Measurements from ENCODE around the gene IQSEC1.
"Not testable (repeated sequence)": the region's sequence is repeated elsewhere in the genome, so short reads cannot be mapped to it uniquely, and the experiment has no call there.

IQSEC1 gene

DNA sequence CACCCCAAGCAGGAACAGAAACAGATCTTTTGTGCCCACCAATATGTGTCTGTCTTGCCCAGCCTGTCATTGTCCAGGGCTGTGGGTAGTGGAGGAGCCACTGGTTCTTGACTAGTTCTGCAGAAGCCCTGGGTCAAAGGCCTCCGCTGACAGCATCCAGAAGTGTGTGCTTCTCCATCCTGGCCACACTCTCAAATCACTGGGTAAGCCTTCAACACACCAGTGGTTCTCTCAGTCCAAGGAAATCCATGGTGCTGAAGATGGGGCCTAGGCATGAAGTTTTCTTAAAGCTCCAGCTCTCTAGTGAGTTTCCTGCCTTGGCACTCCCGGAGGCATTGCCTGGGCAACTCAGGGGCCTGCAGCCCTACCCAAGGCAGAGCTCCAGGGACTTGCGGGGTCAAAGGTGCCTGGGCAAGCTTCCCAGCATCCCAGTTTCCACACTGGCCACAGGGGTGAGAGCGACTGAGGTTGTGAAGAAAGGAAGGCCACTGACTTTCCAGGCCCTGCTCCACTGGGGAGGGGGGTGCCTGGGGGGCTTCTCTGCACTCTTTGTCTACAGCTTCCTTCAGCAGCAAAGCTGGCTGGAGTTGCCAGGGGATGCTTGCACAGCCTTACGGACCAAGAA, 193.9 kb downstream of the IQSEC1 start:
- H3K4me3 ChIP-seq (ENCODE audit: low read depth, low read length) = no peak overlapping the region
- no peak for DNase-seq (ENCODE audit: low read depth)
- TF ChIP-seq, protein P1, sequence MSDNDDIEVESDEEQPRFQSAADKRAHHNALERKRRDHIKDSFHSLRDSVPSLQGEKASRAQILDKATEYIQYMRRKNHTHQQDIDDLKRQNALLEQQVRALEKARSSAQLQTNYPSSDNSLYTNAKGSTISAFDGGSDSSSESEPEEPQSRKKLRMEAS (IDR thresholded peaks at IDR 0.05; ENCODE audit: low read depth, low read length) = no peak
- TF ChIP-seq POLR2A (IDR thresholded peaks at IDR 0.05; ENCODE audit: extremely low read depth, insufficient read length) = no peak
- TF ChIP-seq, protein P2, sequence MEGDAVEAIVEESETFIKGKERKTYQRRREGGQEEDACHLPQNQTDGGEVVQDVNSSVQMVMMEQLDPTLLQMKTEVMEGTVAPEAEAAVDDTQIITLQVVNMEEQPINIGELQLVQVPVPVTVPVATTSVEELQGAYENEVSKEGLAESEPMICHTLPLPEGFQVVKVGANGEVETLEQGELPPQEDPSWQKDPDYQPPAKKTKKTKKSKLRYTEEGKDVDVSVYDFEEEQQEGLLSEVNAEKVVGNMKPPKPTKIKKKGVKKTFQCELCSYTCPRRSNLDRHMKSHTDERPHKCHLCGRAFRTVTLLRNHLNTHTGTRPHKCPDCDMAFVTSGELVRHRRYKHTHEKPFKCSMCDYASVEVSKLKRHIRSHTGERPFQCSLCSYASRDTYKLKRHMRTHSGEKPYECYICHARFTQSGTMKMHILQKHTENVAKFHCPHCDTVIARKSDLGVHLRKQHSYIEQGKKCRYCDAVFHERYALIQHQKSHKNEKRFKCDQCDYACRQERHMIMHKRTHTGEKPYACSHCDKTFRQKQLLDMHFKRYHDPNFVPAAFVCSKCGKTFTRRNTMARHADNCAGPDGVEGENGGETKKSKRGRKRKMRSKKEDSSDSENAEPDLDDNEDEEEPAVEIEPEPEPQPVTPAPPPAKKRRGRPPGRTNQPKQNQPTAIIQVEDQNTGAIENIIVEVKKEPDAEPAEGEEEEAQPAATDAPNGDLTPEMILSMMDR (IDR thresholded peaks at IDR 0.05; ENCODE audit: low read depth, low read length) = no peak

DNA sequence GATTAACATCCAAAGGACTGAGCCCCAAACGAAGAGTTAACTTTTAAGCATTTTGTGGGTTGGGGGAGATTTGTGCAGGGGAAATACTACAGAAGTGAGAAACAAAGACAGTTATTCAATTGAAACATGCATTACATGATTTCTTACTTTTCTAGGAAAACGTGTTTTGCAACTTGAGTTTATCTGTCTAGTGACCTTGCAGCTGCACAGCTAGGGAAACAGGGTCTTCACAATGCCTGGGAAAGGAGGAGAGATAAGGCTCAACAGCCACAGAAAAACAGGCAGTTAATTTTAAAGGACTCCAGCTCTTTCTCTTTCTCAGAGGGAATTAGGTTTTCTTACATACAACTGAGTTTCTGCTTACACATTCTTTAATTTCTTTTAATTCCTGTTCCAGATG, 194.5 kb downstream of the IQSEC1 start:
- H3K4me3 ChIP-seq (ENCODE audit: low read depth, low read length); DNase-seq (ENCODE audit: low read depth): not testable (repeated sequence)

DNA sequence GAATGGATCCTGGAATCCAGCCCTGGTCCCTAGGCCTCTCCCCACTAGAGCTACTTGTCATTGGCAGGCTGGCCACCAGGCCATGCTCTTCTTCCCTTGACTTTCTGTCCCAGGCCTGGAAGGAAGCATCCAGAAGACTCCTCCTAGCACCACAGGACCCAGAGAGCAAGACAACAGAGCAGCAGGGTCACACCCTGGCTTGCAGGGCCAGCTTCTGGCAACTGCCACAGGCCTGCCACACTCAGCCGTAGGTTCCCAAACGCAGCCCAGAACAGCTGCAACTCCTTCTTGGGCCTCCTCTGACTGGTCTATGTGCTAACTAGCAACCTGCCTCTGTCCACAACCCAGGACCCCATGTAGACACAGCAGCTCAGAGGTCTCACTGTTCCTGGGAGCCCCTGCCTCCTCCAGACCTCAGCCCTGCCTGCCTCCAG, 195.1 kb downstream of the IQSEC1 start:
- no peak overlapping the region for H3K4me3 ChIP-seq (ENCODE audit: low read depth, low read length)
- no peak for DNase-seq (ENCODE audit: low read depth)
- no peak for TF ChIP-seq POLR2A (IDR thresholded peaks at IDR 0.05; ENCODE audit: extremely low read depth, insufficient read length)
- TF ChIP-seq MYC (IDR thresholded peaks at IDR 0.05; ENCODE audit: low read depth, low read length) = no peak
- TF ChIP-seq, protein P1 (IDR thresholded peaks at IDR 0.05; ENCODE audit: low read depth, low read length) = no peak
- TF ChIP-seq, protein P2 (IDR thresholded peaks at IDR 0.05; ENCODE audit: low read depth, low read length) = no peak

DNA sequence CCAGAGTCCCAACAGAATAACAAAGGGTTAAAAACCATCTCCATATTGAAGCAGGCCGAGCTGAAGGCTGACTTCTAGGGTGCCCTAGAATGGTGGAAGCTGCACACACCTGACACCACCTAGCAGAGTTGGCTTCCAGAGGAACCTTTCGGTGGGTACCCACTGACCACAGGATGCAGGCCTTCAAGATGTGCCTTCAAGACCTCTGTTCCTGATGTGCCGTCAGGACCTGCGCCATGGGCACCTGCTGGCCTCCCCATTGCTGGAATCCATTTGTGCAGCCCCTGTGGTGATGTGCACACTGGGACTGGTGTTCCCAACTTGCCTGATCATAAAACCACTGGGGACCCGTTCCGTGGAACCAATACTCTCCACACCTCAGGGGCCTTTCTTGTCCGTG, 196.2 kb downstream of the IQSEC1 start:
- TF ChIP-seq, protein P1 (IDR thresholded peaks at IDR 0.05; ENCODE audit: low read depth, low read length) = no peak
- TF ChIP-seq POLR2A (IDR thresholded peaks at IDR 0.05; ENCODE audit: extremely low read depth, insufficient read length) (no peak), MYC (IDR thresholded peaks at IDR 0.05; ENCODE audit: low read depth, low read length) (no peak)
- TF ChIP-seq, protein P2 (IDR thresholded peaks at IDR 0.05; ENCODE audit: low read depth, low read length) = no peak
- DNase-seq (ENCODE audit: low read depth) = no peak
- H3K4me3 ChIP-seq (ENCODE audit: low read depth, low read length) = no peak overlapping the region

DNA sequence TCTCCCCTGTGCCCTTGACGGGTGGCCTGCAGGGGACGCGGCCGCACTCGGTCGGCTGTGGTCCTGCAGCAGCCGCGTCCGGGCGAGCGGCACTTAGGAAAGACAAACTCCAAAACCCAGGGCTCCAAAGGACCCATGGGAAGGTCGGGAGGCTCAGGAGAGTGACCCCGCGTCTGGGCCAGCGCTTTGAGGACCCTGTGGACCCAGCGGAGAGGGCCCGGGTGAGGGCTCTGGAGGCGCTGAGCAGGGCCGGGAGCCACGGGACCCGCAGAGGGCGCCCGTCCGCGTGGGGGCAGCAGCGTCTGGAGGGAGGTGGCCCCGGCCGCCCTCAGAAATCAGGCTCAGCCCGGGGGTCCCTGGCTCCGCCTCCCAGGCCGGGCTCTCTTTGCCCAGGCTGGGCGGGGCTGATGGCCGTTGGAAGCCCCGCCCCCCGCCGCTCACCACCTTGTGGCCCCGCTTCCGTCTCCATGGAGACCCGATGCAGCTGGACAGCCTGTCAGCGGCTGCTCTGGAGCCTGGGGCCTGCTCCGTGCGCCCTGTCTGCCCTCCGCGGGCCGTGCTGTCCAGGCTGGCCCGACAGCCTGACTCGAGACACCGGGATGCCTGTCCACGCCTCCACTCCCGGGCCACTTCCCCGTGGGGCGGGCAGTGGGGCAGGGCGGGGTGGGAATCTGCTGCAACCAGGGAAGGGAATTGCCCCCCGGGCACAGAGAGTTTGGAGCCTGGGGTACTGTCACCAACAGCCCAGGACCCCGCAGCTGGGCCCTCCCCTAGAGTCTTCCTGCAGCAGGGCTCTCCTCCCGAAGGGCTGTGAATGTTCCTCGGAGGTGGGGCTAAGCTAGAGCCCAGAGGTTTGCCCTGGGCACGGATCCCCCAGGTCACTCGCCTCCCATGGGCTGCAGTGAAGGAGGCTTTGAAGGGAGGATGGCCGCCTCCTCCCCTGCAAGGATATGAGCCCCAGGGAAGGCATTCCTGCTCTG, 197.1 kb downstream of the IQSEC1 start:
- TF ChIP-seq MYC (IDR thresholded peaks at IDR 0.05; ENCODE audit: low read depth, low read length) (no peak), POLR2A (IDR thresholded peaks at IDR 0.05; ENCODE audit: extremely low read depth, insufficient read length) (no peak)
- TF ChIP-seq, protein P1 (IDR thresholded peaks at IDR 0.05; ENCODE audit: low read depth, low read length) = no peak
- no peak for DNase-seq (ENCODE audit: low read depth)
- H3K4me3 ChIP-seq (ENCODE audit: low read depth, low read length) = no peak overlapping the region

DNA sequence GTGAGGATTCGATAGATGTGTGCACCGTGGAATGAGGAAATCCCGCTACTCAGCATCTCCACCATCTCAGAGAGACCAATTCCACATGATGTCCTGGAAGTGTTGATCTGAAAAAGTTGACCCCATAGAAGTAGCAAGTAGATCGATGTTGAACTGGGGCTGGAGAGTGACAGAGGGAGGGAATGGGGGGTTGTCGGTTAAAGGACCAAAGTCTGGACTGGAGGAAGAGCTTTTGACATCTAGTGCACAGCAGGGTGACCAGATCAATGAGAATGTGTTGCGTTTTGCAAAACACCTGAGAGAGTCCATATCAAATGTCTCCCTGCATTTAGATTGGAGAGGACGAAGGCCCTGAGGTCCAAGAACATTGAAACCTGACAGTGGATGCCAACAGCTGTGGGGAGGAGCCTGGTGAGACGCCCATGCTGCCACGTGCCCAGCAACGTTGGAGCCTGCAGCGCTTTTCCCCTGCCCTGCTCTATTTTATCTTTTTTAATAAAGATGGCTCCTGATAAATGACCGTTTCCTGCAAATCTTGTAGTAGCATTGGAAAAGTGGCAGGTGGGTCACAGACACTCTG, 201.7 kb downstream of the IQSEC1 start:
- no peak overlapping the region for H3K4me3 ChIP-seq (ENCODE audit: low read depth, low read length)
- DNase-seq (ENCODE audit: low read depth) = no peak
- no peak for TF ChIP-seq POLR2A (IDR thresholded peaks at IDR 0.05; ENCODE audit: extremely low read depth, insufficient read length)
- TF ChIP-seq, protein P2 (IDR thresholded peaks at IDR 0.05; ENCODE audit: low read depth, low read length) = no peak
